Measurements from ENCODE around the gene RAVER1.

DNA sequence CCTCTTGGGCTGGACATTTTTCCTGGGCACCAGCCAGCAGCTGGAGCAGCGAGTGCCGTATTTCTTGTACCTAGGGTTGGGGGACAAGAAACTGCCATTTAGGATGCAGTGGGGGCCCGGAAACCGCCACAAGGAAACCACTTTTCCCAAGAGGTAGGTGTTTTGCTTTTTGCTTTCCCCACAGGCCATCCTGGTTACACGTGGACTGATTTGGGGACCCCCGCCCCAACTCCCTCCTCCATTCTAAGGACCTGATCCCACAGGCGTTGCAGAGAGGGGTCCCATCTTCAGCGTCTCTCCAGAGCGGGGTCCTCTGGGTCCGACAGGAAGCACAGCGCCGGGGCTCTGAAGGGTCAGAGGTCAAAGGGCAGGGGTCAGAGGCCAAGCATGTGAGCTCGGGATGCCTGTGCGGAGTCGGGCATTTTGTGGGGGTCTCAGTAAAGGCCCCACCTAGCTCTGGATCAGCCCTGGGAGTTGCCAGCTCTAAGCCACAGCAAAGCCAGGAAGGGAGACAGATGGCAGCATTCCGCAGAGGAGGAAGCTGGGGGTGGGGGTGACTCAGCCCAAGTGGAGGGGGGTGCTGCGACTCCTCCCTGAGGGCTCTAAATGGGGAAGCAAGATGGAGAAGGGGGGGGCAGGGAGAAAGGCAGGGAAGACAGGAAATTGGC lies 28.1 kb downstream of the RAVER1 start:
- TF ChIP-seq, protein P1, sequence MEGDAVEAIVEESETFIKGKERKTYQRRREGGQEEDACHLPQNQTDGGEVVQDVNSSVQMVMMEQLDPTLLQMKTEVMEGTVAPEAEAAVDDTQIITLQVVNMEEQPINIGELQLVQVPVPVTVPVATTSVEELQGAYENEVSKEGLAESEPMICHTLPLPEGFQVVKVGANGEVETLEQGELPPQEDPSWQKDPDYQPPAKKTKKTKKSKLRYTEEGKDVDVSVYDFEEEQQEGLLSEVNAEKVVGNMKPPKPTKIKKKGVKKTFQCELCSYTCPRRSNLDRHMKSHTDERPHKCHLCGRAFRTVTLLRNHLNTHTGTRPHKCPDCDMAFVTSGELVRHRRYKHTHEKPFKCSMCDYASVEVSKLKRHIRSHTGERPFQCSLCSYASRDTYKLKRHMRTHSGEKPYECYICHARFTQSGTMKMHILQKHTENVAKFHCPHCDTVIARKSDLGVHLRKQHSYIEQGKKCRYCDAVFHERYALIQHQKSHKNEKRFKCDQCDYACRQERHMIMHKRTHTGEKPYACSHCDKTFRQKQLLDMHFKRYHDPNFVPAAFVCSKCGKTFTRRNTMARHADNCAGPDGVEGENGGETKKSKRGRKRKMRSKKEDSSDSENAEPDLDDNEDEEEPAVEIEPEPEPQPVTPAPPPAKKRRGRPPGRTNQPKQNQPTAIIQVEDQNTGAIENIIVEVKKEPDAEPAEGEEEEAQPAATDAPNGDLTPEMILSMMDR (IDR thresholded peaks at IDR 0.05): no peak
- TF ChIP-seq POLR2A (IDR thresholded peaks at IDR 0.05): no peak
